HG03469 (cell line): ENCODE results near the gene ATF7.

Experiments used
- ATAC-seq: cut with Tn5 transposase; IDR thresholded peaks from one replicate; pipeline ENCODE4 v1.9.1; 2021; ENCODE audit warnings: mild to moderate bottlenecking, moderate library complexity, moderate number of reproducible peaks; ENCODE audit not compliant: unreplicated experiment

Gene ATF7

DNA sequence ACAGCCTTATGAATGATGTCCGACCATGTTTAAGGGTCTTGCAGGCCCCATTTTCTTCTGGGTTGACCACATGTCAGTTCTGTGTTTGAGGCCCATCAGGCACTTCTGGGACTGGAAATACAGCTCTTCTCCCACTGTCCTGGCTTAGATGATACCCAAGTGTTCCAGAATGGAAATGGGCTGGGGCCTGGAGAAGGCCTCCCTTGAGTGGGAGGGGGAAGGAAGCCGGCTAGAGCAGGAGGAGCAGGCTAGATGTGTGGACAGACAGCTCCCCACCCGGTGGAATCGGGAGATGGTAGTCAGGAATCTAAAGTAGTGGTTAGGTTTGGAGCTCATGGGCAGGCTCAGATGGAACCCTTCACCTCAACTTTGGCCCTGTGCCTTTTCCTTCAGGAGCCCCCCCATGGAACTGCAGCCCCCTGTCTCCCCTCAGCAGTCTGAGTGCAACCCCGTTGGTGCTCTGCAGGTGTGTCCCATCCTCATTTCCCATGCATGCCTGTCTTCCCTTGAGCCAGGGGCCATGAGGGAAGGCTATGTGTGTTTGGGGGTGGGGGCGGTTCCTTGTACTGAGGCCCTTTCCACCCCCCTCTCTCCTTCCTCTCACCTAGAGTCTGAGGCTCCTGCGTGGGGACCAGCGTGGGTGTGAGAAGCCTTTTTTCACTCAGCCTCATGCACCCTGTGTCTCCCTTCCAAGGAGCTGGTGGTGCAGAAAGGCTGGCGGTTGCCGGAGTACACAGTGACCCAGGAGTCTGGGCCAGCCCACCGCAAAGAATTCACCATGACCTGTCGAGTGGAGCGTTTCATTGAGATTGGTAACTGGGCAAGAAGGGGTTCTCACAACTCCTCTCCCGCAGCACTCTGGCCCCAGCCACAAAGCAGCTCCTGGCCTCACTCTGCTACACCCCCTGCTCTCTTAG is 121.9 kb downstream of the ATF7 start:
- no peak for ATAC-seq

DNA sequence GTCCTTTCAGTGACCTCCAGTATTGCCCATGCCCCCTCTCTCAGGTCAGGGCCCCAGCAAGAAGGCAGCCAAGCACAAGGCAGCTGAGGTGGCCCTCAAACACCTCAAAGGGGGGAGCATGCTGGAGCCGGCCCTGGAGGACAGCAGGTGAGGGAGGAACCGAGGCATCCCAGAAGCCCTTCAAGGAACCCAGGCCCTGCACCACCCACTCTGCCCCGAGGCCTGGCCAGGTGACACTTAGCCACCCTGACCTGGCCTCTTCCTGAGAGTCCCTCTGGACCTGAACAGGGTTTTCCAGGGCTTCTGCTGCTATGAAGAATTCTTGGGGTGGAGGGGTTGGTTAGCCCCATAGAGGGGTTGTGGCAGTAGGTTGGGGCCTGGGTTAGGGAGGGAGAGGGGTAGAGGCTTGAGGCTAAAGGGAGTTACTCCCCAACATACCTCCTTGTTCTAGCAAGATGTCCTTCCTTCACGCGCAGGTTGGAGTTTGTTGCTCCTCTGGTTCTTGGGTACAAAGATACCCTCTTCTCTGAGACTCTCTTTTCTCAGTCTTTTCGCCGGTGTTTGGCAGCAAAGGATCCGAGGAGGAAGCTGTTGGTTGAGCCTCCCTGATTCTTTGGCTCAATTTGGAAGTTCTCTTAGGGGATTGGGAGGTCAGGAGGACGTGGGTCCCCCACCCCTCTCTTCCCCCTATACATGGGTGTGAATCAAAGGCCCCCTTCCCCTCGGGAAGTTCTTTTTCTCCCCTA is 123.0 kb downstream of the ATF7 start:
- ATAC-seq = no peak

DNA sequence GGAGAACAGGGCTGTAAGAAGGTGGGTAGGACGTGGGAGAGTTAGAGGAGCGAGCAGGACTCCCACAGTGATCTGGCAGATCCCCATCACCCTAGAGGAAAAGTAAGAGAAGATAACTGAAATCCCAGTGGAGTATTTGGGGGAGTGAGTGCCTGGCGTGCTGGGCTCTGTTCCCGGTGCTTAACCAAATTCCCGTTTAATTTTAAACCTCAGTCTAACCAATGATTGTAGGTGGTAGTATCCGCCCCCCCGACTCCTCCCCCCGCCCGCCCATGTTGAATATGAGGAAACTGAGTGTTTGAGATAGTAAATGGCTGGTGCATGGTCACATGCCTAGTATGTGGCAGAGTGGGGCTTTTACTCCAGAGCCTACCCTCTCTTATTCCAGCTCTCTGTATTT is 123.9 kb downstream of the ATF7 start:
- no peak for ATAC-seq

DNA sequence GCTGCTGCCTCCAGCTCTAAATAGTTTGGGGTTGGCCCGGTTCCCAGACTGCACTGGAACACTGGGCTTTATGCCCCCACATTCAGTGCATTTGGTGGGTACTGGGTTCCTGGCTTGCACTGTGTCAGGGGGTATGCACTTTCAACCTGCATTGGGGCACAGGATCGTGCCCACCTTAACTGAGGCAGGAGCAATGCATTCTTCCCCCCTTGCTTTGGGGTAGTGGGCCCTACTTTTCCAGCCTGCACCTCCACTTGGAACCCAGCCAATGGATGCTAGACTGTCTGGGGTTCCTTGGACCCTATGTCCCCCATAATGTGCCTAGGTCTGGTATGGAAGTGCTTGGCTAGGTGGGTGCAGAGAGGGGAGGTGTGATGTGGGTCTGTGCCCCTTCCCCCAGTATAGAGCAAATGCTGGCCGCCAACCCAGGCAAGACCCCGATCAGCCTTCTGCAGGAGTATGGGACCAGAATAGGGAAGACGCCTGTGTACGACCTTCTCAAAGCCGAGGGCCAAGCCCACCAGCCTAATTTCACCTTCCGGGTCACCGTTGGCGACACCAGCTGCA is 124.5 kb downstream of the ATF7 start:
- no peak for ATAC-seq

DNA sequence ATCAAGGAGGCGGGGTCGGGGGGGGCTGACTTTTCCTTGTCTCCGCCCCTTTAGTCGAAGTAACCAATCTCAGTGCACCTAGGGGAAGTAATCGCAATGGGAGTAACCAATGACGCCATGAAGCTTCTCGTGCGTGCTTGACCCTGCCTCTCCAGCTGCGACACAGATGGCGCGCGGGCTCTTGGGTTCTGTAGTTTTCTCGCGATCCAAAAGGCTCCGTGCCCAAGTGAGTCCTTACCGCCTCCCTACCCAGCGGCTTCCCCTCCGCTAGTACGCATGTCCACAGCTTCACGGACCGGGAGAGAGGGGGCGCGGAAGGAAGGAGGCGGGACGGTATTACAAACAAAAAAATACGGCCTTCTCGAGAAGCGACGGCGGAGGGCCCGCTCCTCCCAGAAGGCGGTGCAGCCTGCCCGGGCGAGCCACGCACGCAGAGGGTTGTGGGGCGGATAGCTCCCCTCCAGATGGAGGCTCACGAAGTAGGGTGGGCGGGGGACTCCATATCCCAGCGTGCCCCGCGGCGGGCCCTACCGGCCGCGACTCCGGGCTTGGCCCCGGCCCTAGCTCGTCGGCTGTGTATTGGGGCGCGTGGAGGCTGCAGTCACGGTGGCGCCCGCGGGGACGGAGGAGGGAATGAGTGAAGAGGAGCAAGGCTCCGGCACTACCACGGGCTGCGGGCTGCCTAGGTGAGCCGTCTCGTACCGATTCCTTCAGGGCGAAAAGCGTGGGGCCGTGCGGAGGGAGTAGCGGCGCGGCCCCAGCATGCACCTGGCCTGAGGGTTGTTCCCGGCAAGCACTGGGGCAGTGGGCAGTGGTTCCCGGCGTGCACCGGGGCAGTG is 125.2 kb downstream of the ATF7 start, which contains the start of gene TARBP2:
TARBP2 (plus strand) TSS at position 508 of the 839 bp plus-strand sequence; CDS start at position 634, 126 bp downstream.
- peak; percentile 51 for ATAC-seq

DNA sequence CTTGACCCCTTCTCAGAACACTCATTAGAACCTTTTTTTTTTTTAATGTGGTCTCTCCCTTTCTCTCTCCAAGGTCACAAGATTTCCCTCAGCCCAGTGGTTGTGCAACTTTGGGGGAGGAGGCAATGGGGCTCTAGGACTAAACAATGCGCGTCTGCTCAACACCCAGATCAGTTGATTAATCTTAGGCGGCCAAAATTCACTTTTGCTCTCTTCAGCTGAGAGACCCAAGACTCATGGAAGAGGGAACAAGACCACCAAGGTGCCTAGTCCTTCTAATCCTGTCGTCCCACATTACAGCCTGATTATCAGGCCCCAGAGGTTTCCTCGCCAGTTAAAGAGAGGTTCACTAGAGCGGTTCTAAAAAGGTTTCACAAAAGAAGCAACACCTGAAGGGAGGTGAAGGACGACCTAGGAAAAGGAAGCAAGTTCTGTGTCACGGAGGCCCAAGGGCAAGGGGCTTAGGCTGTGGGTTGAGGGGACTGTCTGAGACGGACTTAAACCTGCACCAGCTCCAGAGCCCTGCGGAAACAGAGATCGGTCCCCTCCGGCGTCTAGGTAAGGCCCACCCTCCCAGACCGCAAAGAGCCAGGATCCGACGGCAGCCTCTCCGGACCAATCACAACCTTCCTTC is 125.9 kb downstream of the ATF7 start:
- no peak for ATAC-seq

DNA sequence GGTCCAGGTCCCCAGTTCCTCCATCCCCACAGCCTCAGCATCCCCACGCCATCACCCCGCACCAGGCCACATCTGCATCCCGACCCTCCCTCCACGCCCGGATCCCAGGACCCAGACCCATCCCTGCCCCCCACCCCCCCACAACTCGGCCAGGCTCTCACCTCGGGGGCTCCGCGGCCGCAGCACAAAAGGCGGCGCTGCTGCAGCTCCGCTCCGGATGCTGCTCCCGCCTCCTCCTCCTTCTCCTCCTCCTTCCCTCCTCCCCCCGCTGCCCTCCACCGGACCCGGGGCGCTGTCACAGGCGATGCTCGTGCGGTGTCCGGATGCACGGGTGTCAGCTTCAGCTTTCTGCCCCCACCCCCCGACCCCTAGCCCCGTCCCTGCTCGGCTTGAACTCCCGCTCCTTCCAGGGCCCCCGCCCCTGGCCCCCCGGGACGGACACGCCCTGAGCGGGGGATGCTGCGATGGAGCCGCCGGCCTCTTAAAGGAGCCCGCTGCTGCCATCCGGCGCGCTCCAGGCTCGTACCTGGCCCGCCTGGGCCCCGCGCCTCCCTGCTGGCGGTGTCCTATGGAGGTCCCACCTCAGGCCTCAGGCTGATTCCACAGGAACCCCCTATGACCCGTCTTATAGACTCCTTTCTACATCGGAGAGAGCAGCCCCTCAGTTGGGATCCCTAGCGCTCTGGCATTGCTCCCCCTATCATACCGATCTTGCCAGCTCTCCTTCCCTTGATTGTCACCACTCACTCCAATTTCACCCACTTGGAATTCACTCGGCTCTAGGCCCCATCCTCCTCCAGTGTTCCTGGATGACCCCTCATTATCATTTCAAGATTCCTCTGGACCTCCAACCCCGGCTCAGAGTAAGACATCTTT is 126.7 kb downstream of the ATF7 start, which contains the start of gene MAP3K12:
MAP3K12 (minus strand) TSS at position 193 of the 876 bp plus-strand sequence. CDS start 12,067 bp downstream, outside the sequence.
- no peak for ATAC-seq

DNA sequence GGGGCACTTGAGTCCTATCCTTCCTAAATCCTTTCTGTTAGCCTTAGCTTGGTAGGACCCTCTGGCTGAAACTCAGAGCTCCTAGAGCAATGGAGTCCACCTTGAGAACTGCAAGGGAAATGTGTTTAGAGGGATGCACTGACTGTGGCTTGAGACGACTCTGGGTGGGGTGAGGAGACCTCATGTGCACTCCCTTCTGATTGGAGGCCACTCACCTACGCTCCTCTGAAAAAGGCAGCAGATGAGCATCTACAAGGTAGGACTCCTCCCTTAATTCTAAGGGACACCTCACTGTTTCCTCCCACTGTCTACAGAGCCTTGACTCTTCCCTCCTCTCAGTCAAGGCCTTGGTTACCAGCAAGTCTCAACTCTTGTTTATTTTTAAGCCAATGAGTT is 127.9 kb downstream of the ATF7 start:
- ATAC-seq = no peak

DNA sequence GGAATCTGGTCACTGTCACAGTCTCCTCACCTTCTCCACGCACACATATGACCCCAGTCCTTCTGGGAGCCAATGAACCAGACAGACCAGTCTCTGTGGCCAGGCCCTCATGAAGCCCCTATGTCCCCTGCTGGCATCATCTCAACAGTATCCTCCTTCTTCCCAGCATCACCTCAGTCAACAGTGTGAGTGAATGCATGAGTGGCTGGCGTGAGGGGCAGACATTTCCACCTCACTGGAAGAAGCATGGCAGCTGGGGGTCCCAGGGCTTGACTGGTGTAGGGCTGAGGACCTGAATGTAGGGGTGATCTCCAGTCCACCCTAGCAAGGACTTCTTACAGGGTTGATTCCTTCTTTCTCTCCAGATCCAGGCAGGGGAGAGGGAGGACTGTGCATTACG is 128.7 kb downstream of the ATF7 start:
- no peak for ATAC-seq

DNA sequence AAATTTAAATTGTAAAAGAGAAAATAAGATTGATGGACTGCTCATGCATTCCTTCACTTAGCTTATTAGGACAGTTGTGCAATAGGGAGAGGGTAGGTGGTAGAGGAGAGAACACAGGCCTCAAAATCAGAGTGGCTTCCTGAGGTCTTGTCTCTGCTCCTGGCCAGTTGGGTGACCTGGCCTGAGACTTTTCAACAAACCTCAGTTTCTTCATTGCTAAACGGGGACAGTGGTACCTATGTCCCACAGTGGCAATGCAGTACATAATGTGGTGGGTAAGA is 129.5 kb downstream of the ATF7 start:
- ATAC-seq = no peak

DNA sequence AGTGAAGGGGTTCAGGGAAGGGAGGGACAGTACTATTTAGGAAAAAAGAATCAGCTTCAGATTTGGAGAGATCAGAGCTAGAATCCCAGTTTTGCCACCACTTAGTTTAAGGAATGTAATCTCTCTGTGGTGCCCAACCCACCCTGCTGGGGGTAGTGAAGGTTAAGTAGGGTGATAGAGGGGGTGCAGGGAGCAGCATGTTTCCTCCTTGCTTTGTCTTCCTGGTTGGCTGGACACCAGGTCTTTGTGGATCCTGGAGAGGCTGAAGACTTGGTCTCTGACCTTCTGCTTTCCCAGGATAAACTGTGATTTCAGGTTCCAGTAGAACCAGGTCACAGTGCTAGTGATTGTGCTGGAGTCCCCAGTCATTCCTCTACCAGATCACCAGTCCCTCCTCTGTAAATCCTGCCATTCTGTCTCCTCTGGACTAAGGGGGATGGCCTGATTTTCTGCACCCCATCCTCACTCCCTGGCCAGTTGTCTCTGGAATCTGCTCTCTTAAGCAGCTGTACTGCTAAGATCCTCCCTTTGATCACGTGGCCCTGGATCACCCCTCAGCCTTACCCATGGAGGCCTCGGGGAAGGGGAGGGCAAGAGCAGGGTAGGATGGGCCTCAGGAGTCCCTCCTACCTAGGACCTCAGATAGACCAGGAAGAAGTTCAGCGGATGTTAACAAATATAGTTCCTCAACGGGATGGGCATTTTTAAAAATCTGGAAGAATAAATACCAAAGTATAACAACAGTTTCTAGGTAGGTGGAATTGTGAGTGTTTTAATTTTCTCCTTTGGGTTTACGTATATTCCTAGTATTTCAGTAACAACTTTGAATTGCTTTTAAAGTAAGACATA is 130.1 kb downstream of the ATF7 start:
- ATAC-seq = no peak

DNA sequence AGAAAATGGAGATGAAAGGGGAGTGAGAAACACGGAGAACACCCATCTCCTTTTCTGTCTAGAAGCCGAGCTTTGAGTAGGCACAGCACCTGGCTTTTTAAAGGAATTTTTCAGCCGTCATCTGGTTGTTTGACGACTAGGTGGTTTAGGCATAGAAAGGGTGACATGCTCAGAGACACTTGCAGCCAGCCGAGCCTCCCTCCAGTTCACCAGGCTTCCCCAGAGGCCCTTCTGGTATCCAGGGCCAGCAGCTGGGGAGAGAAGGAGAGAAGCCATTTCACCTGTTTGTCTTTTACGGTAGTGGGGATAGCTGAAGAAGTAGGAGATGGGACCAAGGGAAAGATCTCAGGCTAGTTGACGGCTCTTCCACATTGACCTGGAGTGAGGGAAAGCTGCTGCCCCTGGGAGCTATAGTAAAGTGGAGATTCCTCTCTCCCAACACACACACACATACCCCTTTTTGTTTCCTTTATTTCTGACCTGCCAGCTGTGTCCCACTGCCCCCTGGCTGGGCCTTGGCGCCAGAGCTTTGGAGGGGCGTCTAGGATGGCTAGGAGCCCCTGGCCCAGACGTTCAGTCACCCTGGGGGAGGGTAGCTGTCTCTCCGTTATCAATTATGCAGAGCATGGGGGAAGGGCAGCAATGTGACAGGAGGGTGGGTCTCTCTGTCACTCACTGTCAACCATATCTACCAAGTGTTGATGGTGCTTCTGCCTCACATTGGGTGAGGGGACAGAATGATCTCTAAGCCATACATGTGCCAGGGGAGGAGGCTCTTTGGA is 132.4 kb downstream of the ATF7 start:
- ATAC-seq = no peak

DNA sequence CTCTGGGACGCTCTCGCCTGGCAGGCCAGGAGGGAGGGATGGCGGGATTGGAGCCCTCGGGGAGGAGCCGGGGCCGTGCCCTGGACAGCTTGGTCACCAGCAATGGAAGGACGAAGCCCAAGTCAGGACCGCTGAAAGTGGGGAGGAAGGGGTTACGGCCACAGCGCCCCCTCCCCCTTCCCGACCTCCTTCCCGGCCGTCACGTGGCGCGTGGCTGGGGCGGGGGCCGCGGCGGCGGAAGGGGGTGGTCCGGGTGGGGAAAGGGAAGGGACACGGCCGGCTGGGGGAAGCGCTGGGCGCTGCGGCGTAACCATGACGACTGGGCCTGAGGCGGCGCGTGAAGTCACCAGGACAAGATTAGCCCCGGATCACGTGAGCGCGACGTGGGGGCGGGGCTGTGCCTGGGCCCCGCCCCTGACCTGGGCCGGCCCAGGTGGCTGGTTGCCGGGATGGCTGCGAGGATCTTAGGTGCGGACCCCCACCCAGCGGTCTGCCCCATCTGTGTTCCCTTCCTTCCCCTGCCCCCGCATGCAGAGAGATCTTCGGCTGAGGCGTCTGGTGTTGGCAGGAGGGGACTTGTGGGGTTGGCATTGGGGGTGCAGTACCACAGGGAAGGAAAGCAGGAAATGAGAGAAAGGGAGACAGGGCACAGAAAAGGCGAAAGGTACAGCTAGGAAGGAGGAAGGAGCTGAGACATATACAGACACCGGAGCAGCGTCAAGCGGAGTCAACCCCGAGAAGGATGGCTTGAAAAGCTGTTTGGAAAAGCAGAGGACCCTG is 133.2 kb downstream of the ATF7 start:
- ATAC-seq = no peak

DNA sequence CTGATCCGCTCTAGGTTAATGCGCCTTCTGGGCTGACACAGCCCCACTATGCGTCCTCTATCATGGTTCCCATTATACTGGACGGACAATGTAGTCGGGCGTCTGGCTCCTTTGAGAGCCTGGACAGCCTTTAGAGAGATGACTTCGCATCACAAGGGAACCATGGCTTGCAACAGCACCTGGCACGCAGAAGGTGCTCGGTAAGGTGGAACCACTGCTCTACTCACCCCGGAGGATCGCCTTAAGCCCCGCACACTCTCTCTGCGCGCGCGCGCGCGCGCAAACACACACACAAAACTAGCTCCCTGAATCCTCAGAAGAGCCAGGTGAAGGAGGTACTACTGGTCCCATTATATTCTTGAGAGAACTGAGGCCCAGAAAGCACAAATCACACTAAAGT is 134.0 kb downstream of the ATF7 start:
- ATAC-seq = no peak

DNA sequence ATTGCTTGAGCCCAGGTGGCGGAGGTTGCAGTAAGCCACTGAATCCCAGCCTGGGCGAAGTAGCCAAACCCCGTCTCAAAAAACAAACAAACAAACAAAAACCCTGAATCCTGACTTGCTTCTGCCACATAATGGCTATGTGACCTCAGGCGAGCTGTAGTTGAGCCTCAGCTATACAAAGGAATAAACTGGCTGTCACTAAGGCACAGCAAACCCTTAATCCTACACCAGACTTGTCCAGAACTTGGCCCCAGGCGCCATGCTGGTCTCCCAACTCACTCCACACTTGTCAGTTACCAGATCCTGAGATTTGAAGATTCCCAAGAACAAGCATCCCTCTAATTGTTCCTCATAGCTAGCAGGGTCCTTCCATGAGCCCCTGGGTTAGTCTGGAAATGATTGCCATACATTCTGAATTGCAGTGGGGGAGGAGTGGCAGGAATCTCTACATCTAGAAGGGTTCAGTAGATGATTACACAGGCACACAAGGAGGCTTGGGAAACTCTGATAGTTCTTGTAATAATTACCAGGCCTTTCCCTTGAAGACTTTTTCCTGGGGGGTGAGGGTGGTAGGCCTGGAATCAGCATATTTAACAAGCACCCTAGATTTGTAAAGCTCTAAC is 136.8 kb downstream of the ATF7 start:
- ATAC-seq = no peak

DNA sequence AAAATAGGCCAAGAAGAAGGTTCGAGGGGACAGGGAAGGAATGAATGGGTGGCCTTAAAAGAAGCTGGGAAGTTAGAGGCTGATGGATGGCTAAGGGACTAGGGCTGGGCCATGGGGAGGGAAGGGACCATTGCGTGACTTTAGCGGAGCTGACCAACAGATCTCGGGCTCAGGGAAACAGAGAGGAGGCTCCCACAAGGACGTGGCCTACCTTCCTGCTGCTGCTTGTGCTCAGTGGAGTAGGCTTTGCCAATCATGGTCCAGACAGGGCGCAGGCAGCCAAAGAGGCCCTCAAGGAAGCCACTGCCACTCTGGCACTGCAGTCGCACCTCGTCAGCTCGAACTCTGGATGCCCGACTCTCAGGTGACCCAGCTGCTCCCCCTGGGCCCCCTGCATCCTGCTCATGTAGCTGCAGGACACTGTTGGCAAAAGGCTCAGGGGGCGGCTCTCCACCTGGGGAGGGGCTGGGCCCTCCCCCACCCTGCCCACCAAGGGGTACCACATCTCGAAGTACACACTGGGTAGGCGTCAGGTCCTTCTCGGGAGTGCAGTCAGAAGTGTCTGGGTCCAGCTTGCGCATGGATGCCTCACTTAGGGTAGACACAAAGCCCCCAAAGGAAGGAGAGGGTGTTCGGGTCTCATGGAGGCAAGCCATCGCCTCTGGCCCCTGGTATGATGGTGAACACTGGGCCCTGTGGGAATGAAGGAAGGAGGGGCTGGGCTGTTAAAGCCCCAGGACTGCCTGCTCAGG is 139.3 kb downstream of the ATF7 start:
- ATAC-seq = no peak
